Activated CD8-positive, alpha-beta memory T cell treated with anti-CD3 and anti-CD28 coated beads, Interleukin-2, amount 50 U/mL, for 4 hours (primary cell): ENCODE data around the gene TMEM184B.
"Not testable (repeated sequence)": the region's sequence is repeated elsewhere in the genome, so short reads cannot be mapped to it uniquely, and the experiment has no call there.

Source experiments
- DNase-seq: peaks from one replicate; pipeline ENCODE4 v3.0.0-alpha.2; 2020

The TMEM184B gene

DNA sequence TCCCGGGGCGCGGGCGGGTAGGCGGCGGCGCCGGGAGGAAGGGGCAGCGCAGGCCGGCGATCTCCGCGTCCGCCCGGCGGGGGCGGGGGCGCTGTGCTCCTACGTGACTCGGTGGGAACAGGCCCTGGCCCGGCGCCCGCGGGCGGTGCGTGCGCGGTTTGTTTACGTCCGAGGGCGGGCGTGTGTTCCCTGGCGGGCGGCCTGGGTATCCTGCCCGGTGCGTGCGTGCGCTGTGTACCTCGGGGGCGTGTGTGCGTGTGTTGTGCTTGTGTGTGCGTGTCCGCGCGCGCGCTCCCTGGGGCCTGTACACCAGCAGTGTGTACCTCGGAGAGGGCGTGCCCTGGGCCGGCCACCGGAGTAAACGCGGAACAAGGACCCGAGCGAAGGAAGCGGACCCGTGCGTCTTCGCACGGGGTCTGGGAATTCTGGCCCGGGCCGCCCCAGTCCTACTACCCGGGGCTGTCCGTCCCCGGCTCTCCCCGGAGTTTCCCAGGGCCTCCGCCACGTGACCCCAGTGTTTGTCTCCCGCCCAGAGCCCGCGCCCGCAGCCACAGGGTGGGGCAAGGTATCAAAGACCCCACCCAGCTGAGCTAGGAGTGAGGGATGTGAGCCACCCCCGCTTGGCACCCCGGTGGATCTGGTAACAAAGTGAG lies 70.2 kb downstream of the TMEM184B start:
- peak; percentile 47 for DNase-seq

DNA sequence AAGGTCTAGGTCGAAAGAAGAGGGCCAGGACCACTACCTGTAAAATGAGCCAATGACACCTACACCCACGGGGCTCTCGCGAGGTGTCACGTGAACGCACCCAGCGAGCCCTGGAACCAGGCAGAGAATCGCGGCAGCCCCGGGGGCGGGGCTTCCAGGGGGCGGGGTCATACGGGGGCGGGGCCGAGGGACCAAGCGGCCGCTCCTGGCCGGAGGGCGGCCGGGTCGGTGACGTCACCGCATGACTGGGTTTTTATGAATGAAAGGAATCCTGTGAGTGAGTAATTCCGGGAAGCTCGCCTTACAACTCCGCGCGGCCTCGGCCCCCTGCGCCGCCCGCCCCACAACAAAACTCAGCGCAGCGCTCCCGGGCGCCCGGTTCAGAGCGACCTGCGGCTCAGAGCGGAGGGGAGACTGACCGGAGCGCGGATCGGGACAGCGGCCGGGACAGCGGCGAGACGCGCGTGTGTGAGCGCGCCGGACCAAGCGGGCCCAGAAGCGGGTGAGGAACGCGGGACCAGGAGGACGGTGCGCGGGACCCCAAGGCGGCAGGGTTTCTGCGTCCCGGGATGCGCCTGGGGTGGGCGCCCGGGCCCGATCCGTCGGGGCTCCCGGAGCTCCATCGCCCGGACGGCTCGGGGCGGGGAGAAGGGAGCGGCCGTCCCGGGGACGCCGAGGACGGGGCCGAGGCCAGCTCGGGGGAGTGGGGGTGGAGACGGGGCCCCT lies 70.9 kb downstream of the TMEM184B start, which contains the start of gene MAFF:
TSS of gene MAFF (plus strand) at position 284 of the 726 bp plus-strand sequence. CDS start 11,860 bp downstream, outside the sequence.
- DNase-seq, result peak; percentile 91

DNA sequence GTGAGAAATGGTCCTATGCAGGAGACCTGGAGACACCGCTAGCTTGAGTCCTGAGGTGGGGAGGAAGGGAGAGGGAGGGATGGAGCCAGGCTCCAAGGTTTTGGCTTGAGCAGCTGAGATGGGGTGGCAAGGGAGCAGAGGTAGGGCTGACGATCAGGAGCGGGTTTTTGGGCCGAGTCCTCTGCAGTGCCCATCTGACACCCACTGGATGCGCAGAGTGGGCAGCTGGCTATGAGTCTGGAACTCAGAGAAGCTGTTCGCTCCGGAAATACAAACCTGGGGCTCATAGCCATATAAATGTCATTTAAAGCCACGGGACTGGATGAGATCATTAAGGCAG lies 71.5 kb downstream of the TMEM184B start:
- DNase-seq, result no peak

DNA sequence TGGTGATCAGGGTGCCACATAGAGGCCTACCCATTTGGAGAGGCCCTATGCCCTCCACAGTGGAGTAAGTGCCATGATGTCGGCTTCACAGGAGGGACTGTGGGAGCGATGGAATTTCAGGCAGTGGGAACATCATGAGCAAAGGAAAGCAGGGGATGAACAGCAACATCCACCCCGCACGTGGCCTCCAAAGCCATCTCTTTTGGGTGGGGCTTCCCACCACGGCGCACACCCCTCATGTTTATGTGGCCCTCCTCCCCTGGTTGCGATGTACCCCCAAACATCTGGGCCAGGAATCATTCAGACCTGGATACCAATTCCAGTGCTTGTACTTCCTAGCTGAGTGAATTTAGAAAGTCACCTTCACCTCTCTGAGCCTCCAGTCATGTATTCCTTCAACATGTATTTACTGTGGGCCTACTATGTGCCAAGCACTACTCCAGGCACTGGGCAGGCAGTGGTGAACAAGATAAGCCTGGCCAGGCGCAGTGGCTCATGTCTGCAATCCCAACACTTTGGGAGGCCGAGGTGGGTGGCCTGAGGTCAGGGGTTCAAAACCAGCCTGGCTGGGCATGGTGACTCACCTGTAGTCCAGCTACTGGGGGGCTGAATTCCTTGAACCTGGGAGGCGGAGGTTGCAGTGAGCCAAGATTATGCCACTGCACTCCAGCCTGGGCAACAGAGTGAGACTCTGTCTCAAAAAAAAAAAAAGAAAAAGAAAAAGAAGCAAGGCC lies 72.8 kb downstream of the TMEM184B start:
- DNase-seq, result no peak

DNA sequence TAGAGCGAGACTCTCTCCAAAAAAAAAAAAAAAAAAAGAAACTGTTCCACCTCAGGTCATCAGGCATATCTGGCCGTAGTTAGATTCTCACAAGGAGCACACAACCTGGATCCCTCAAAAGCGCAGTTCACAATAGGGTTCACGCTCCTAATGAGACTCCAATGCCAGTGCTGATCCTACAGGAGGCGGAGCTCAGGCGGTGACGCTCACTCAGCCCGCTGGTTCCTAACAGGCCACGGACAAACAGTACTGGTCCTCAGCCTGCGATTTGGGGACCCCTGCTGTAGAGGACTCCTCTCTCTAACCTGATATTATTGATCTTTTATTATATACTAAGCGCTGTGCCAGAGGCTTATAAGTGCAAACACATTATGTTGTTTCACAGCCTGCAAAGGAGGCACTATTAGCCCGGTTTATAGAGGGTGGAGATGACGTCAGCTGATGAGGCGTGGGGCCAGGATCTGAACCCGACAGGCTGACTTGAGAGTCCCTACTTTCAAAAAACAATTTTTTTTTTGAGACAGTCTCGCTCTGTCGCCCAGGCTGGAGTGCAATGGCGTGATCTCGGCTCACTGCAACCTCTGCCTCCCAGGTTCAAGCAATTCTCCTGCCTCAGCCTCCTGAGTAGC lies 75.9 kb downstream of the TMEM184B start:
- no peak for DNase-seq

DNA sequence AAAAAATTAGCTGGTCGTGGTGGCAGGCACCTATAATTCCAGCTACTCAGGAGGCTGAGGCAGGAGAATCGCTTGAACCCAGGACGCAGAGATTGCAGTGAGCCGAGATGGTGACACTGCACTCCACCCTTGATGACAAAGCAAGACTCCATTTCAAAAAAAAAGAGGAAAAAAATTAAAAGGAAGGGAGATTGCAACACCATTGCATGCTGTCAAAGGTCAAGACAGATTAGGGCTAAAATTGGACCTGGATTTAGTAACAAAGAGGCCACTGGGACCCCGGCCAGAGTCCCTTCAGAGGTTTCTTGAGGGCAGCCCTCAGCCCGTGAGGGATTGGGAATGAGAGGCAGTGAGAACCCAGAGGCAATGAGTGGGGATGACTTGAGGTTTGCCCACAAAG lies 79.2 kb downstream of the TMEM184B start:
- DNase-seq, result no peak

DNA sequence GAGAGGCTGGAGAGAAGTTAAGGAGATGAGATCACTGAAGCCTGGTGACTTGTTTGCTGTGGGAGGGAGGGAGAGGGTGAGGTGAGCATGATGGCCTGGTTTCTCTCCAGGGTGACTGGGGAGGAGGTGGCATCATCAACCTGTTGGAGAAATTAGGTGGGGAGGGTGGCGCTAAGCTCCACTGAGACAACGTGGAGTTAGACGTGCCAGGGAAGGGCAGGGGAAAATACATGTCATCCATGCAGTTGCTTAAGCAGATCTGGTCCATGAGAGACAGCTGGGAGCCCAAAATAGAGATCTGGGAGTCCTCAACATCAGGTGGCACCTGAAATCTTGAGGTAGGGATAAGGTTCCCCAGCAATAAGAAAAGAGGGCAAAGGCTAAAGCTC lies 80.3 kb downstream of the TMEM184B start:
- no peak for DNase-seq

DNA sequence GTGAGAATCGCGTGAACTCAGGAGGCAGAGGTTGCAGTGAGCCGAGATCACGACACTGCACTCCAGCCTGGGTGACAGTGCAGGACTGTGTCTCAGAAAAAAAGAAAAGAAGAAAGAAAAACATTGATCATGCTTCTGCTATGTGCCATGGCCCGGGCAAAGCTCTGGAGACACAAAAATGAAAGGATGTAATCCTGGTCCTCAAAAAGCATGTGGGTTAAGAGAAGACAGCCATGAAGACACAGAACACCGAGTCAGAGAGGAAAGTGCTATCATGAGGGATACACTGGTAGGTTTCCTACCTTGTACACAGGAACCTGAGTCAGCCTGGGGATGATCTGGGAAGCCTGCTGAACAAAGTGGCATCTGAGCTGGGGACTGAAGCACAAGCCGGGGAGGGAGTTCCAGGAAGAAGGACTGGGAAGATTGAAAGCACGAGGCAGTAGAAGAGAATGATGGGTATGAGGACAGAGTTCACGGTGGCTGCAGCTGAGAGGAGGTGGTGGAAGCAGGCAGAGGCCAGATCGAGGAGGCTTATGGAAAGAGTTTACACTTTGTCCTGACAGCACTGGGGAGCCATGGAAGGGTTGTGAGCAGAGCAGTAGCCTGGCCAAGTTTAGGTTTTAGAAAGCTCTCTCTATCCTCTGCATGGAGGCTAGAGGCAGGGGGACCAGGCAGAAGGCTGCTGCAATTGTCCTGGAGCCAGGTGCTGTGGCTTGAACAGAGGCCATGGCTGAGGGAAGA lies 80.9 kb downstream of the TMEM184B start:
- no peak for DNase-seq

DNA sequence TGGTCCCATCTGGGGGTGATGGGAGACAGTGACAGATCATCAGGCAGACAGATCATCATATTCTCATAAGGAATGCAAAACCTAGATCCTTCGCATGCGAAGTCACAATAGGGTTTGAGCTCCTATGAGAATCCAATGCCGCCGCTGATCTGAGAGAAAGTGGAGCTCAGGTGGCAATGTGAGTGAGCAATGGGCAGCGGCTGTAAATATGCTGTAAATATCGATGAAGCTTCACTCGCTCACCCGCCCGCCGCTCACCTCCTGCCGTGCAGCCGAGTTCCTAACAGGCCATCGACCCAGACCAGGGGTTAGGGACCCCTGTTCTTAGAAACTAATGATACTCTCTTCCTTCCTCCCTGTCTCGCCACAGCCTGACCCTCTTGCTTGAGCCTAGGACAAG lies 81.8 kb downstream of the TMEM184B start:
- no peak for DNase-seq

DNA sequence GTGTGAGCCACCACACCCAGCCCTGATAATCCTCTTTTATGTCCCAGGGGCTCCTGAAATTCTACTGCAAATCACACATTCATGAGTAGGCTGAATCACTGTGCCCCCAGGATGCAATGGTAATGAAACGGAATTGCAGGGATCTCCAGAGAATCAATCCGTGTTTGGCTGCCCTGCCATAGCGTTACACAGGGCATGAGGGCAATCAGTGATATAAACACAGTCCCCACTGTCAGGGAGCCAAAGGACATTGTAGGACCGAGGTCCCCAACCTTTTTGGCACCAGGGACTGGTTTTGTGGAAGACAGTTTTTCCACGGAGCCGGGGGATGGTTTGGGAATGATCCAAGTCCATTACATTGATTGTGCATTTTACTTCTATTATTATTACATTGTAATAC lies 82.2 kb downstream of the TMEM184B start:
- DNase-seq, result no peak

DNA sequence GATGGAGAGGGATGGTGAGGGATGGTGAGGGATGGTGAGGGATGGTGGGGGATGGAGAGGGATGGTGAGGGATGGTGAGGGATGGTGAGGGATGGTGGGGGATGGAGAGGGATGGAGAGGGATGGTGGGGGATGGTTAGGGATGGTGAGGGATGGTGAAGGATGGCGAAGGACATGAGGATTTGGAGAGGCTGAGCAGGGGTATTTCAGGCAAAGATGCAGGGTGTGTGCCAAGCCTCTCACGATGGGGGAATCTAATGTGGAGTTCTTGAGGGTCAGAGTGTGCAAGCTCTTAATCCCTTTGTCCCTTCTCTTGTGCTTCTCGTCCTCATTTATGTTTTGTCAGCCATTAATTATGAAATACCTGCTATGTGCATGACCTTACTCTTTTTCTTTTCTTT lies 83.7 kb downstream of the TMEM184B start:
- no peak for DNase-seq

DNA sequence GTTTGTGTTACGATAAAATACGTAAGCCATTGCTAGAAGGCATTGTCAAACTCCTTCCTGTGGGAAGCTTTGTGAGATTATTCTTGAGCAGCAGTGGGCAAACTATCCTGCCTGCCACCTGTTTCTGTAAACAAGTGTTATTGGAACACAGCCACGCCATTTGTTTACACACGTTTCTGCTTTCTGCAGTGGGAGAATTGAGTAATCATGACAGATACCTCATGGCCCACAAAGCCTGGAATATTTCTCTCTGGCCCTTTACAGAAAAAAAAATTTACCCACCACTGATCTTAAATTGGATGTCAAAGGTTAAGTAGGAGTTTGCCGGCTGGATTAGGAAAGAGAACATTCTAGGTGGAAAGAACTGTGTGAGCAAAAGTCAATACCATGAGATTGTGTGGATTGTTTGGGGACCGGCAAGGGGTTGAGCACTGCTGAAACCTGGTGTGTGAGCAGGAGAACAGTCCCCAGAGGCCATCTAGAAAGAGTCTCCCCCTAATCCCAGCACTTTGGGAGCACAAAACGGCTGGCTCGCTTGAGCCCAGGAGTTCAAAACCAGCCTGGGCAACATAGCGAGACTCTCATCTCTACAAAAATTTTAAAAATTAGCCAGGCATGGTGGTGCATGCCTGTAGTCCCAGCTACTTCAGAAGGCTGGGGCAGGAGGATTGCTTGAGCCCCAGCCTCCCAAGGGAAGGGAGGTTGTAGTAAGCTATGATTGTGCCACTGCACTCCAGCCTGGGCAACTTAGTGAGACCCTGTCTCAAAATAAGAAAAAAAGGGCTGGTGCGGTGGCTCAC lies 85.2 kb downstream of the TMEM184B start:
- DNase-seq, result no peak

DNA sequence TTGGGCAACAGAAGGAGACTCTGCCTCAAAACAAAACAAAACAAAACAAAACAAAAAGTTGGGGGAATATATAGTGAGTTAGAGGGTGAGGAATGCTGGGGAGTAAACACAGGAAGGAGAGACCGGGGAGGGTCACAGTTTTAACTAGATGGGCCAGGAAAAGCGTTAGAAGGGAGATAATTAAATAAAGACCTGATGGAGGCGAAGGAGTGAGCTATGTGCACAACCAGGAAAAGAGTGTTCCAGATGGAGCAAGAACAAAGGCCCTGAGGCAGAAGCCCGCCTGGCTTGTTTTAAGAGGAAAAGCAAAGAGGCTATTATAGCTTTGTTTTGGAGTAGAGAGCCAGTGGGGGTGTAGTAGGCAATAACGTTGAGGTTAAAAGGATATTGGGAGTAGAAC lies 86.4 kb downstream of the TMEM184B start:
- no peak for DNase-seq

DNA sequence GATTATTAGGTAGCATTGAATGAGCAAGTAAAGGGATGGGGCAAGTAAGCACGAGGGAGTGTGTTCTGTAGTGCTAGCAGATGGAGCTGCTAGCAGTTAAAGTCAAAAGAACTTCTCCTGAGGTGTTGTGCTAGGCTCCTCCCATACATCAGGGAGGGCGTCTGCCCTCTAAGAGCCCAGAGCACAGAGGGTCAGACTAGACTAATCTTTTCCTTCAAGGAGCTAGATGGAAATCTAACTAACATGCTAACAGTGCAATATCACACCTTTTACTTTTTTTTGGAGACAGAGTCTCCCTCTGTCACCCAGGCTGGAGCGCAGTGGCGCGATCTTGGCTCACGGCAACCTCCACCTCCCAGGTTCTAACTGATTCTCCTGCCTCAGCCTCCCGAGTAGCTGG lies 88.0 kb downstream of the TMEM184B start:
- no peak for DNase-seq

DNA sequence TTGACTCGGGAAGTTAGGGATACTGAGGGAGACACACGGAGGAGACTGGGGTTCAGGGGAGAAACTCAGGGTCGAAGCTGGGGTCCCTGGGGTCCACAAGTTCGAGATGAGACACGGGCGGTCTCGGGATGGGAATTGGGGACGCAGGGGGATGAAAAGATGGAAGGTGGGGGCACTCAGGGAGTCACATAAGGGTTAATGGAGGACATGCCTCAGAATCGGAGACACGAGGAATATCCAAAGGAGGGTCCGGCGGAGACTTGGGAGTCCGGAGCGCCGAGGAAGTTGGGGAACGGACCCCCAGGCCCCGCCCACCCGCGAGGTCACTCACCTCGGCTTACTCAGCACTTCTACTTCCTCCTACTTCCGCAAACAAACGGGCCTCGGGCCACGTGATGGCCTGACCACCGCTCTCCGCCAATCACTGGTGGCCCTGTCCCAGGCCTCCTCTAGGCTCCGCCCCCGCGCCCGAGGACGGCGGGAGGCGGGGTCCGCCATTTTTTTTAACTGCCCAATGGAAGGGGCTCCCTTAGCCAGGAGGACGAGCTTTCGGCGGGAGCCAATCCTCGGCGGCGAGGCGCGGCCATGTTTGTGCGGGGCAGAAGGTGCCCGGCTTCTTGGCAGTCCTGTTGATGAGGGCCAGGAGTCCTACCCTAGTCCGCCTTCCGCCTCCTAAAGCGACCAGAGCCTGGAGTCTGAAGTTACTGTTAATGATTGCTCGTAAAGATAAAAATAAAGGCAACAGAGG lies 91.2 kb downstream of the TMEM184B start, which contains the start of gene PLA2G6:
TSS of gene PLA2G6 (minus strand) at position 378 of the 748 bp plus-strand sequence. CDS start 12,404 bp downstream, outside the sequence.
- peak; percentile 96 for DNase-seq

DNA sequence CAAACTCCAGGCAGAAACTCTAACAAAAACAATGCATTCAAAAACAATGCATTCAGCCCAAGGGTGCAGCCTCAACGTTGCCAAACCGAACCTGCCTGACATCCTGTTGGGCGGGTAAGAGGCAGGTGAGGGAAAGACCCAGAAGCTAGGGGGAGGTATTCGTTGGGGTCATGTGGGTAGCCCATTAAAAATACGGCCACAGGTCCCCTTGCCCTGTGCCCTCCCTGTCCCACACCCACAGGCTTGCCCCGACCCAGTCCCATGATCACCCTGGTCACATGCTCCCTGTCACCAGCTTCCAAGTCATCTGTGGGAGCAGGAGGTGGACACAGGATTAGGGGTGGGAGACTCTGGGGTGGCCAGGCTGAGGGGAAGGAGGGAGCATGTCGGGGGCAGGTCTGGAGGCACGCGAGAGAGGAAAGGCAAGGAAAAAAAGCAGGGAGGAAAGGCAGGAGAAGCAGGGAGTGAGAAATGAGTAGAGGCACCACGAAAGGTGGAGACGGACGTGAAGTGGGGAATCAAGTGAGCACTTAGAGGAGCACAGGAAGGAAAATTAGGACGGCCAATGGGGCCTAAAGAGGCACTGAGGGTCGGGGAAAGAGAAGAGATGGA lies 91.9 kb downstream of the TMEM184B start:
- DNase-seq, result no peak

DNA sequence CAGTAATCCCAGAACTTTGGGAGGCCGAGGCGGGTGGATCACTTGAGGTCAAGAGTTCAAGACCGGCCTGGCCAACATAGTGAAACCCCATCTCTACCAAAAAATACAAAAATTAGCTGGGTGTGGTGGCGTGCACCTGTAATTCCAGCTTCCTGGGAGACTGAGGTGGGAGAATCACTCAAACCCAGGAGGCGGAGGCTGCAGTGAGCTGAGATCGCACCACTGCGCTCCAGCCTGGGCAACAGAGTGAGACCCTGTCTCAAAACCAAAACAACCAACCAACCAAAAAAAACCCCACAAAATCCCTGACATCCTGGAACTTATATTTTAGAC lies 94.2 kb downstream of the TMEM184B start:
- DNase-seq, result not testable (repeated sequence)

DNA sequence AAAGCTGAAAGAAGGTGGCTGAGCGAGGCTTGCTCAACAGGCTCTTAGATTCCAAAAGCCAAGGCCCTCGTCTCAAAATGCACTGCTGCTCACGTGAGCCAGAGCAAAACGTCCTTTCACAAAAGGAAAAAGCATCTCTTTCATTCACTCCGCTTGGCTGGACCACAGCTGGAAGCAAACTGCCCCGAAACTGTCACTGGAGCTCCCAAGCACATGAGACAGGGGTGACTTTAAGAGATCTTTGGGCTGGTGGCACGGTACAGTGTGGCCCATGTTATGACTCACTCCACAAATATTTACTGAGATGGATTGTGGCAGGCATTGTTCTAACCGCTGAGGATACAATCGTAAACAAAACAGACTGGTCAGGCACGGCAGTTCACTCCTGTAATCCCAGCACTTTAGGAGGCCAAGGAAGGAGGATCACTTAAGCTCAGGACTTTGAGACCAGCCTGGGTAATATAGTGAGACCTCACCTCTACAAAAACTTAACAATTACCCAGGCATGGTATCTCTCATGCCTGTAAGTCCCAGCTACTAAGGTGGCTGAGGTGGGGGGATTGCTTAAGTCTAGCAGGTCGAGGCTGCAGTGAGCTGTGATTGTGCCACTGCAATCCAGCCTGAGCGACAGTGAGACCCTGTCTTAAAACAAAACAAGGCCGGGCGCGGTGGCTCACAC lies 94.7 kb downstream of the TMEM184B start:
- DNase-seq, result no peak

DNA sequence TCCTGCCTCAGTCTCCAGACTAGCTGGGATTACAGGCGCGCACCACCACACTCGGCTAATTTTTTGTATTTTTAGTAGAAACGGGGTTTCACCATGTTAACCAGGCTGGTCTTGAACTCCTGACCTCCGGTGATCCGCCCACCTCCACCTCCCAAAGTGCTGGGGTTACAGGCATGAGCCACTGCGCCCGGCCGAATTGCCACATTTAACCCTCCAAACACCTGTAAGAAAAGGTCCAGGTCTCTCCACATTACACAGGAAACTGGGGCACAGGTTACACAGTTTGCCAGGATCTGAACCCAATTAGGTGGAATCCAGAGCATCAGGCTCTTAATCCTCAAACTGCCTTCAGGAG lies 95.3 kb downstream of the TMEM184B start:
- not testable (repeated sequence) for DNase-seq

DNA sequence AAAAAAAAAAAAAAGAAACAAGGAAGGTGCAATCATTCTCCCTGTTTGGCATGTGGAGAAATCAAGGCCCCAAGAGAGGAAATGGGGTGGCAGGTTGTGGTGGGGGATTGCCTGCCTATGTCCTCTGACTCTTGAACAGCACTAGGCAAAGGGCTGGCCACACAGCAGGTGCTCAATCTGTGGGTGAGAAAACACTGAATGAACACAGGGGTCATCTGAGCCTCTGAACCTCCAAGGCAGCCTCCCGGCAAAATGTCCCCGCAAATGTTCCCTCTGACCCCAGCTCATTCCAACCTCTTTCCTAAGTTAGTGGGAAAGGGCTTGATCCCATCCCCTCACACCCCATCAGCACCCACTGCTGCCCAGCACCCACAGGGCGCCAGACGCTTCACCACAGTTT lies 95.8 kb downstream of the TMEM184B start:
- DNase-seq, result no peak
